A549 (cell line): ENCODE data around the gene SHTN1. TPM values are rescaled to one million over a fixed set of nuclear protein-coding genes. Genes with fewer than 3 reads are reported as not detected.
A peak's percentile ranks its signal among the peaks of the same experiment; 100 is the strongest.

Source experiments
- ATAC-seq, 2 experiments: fragments of 200-7000 bp in 1 of 2; fragments of >200 bp in 1 of 2; cut with Nextera tagmentation in 1 of 2; cut with Tn5 transposase in 1 of 2; 3 replicates each; pipeline versions ENCODE4 v1.8.0 to v1.9.1; 2018 to 2020; ENCODE audit warnings: mild to moderate bottlenecking in 1 of 2, moderate library complexity in 1 of 2
- CTCF ChIA-PET: fragments of 300-600 bp; sonication (Branson Sonifier 250); formaldehyde crosslinking; extraction: SDS; loops from one replicate; lab custom pipeline; 2021; ENCODE audit warnings: antibody characterized with exemption, inconsistent platforms; lab: Yijun Ruan, JAX
- POLR2A ChIA-PET: fragments of 350-600 bp; formaldehyde crosslinking; extraction: SDS; loops from one replicate; lab custom pipeline; 2021; ENCODE audit warnings: antibody characterized with exemption, inconsistent platforms; lab: Yijun Ruan, JAX
- DNase-seq, 2 experiments: peaks; one replicate each; pipeline versions ENCODE4 v3.0.0 to v3.0.0-alpha.2; 2011 to 2016; ENCODE audit warnings: low read depth in 1 of 2, low spot score in 1 of 2
- FAIRE-seq: peaks from 2 replicates; lab custom pipeline; 2011; peaks lifted over from hg19 to GRCh38; lab: Jason Lieb, UNC
- H3K27ac ChIP-seq, 2 experiments: fragments of >200 bp; sonication (Bioruptor Twin); formaldehyde crosslinking; 3 replicates each; pipeline ENCODE4 v1.5.1; 2016 to 2017
- H3K4me1 ChIP-seq: fragments of >200 bp; sonication (Bioruptor Twin); formaldehyde crosslinking; 3 replicates; pipeline ENCODE4 v1.6.1; 2016
- H3K4me2 ChIP-seq: fragments of >200 bp; sonication (Bioruptor Twin); formaldehyde crosslinking; 3 replicates; pipeline ENCODE4 v1.6.1; 2016
- H3K4me3 ChIP-seq: fragments of >200 bp; sonication (Bioruptor Twin); formaldehyde crosslinking; 3 replicates; pipeline ENCODE4 v1.5.1; 2016
- H3K9me3 ChIP-seq: fragments of >200 bp; sonication (Bioruptor Twin); formaldehyde crosslinking; 3 replicates; pipeline ENCODE4 v1.6.1; 2016
- ATOH8 ChIP-seq: fragments of 250-450 bp; sonication (Bioruptor Pico); IDR thresholded peaks from 2 replicates; pipeline ENCODE4 v1.5.0; 2020; ENCODE audit warnings: low read depth, mild to moderate bottlenecking, moderate library complexity
- CBX2 ChIP-seq: fragments of 200-600 bp; sonication (generic); IDR thresholded peaks from 2 replicates; pipeline ENCODE4 v1.6.1; 2016; ENCODE audit warnings: low read depth, mild to moderate bottlenecking, borderline replicate concordance
- CBX8 ChIP-seq: fragments of 200-600 bp; sonication (generic); IDR thresholded peaks from 2 replicates; pipeline ENCODE4 v1.6.1; 2016
- CEBPB ChIP-seq, 2 experiments: fragments of >200 bp in 1 of 2; sonication (Bioruptor Twin) in 1 of 2; formaldehyde crosslinking in 1 of 2; IDR thresholded peaks; 2 replicates each; pipeline ENCODE4 v1.6.1; 2012 to 2016
- CTCF ChIP-seq: fragments of >200 bp; sonication (Bioruptor Twin); formaldehyde crosslinking; IDR thresholded peaks from 3 replicates; pipeline ENCODE4 v1.5.1; 2016
- E2F6 ChIP-seq: IDR thresholded peaks from 2 replicates; pipeline ENCODE4 v1.6.1; 2012; ENCODE audit warnings: low read depth, borderline replicate concordance
- ELK1 ChIP-seq: fragments of 150-350 bp; IDR thresholded peaks from 2 replicates; pipeline ENCODE4 v1.6.1; 2014; ENCODE audit warnings: low read depth, mild to moderate bottlenecking, low read length
- EP300 ChIP-seq, 2 experiments: fragments of >200 bp; sonication (Bioruptor Twin); formaldehyde crosslinking; IDR thresholded peaks; 2 replicates in 1 of 2; 3 replicates in 1 of 2; pipeline ENCODE4 v1.6.1; 2016 to 2017
- HDAC2 ChIP-seq: fragments of 200-600 bp; sonication (generic); IDR thresholded peaks from 2 replicates; pipeline ENCODE4 v1.6.1; 2016
- JUN ChIP-seq, 2 experiments: fragments of >200 bp; sonication (Bioruptor Twin); formaldehyde crosslinking; IDR thresholded peaks; 2 replicates in 1 of 2; 3 replicates in 1 of 2; pipeline ENCODE4 v1.6.1; 2016 to 2017
- MAZ ChIP-seq: fragments of 150-350 bp; IDR thresholded peaks from 2 replicates; pipeline ENCODE4 v1.6.1; 2014; ENCODE audit warnings: antibody characterized with exemption, low read depth, low read length, borderline replicate concordance
- MYC ChIP-seq: IDR thresholded peaks from 2 replicates; pipeline ENCODE4 v1.6.1; 2012; ENCODE audit warnings: mild to moderate bottlenecking, inconsistent platforms, low read length, improper control_type of control experiment, borderline replicate concordance
- REST ChIP-seq: fragments of 200-600 bp; sonication (generic); IDR thresholded peaks from 2 replicates; pipeline ENCODE4 v1.6.1; 2016; ENCODE audit warnings: antibody characterized with exemption, mild to moderate bottlenecking, moderate library complexity
- RNF2 ChIP-seq: fragments of 200-600 bp; sonication (generic); IDR thresholded peaks from 2 replicates; pipeline ENCODE4 v1.6.1; 2016; ENCODE audit warnings: low read depth, mild to moderate bottlenecking, antibody characterized with exemption, moderate library complexity, borderline replicate concordance
- USF2 ChIP-seq: fragments of 450-650 bp; IDR thresholded peaks from 2 replicates; pipeline ENCODE4 v1.6.1; 2014; ENCODE audit warnings: antibody characterized with exemption
- WGBS: methylation state at CpG from one replicate; pipeline ENCODE4 v1.1.6; 2017; ENCODE audit errors: missing lambda C conversion rate; 5-methylcytosine and 5-hydroxymethylcytosine counted together
- polyA plus RNA-seq, 4 experiments: library from polyadenylated mRNA; depleted of rRNA in 3 of 4; stranded (reverse); fragments of >200 nt; fragmentation: RNase III in 1 of 4; extraction: RNeasy Plus Mini Kit Qiagen cat#74134 plus additional on column Dnase treatment in 1 of 4; gene quantifications; 2 replicates in 3 of 4; 3 replicates in 1 of 4; pipeline ENCODE4 v1.2.3, GENCODE V29; 2011 to 2017

The SHTN1 gene
- polyA plus RNA-seq, 2 of the 4 experiments (the other 2 are of a cell fraction) = 21.7 to 63.1 TPM

- TF ChIP-seq E2F6 = no peak
- no peak for TF ChIP-seq CTCF
- TF ChIP-seq REST = no peak
- no peak for TF ChIP-seq JUN (IDR thresholded peaks at IDR 0.05)
- TF ChIP-seq CBX8 = no peak
- Histone ChIP-seq H3K4me2 (no peak overlapping the region), H3K4me1 (peaks cover 8% of the 10 kb centered on the region; the same call in 1 of the 3 replicates), H3K9me3 (no peaks in the 10 kb centered on the region), H3K4me3 (no peak overlapping the region), H3K27ac (no peak overlapping the region)
- ATAC-seq (no peak), DNase-seq (no peak), FAIRE-seq (peak; percentile 46)
- CTCF ChIA-PET = no interaction called here
- POLR2A ChIA-PET = no interaction called here
- WGBS = 92% methylated on average over 1 of the region's 1 CpG
These were observed 10.7 kb downstream of the SHTN1 start for GRCh38 chr10:116994113-116994890.

GRCh38 chr10:116993610-116994009 is 11.4 kb downstream of the SHTN1 start:
- FAIRE-seq = no peak
- no peaks in the 10 kb centered on the region for H3K9me3 ChIP-seq
- H3K27ac ChIP-seq = no peak overlapping the region
- H3K4me3 ChIP-seq = no peak overlapping the region
- TF ChIP-seq CEBPB (IDR thresholded peaks at IDR 0.05) (peak; percentile 10 to 39; a peak in 2 of 4 replicates), USF2 (no peak), ATOH8 (no peak)
- ATAC-seq = no peak
- no peak overlapping the region for H3K4me2 ChIP-seq
- peaks cover 8% of the 10 kb centered on the region; the same call in 1 of the 3 replicates for H3K4me1 ChIP-seq
- POLR2A ChIA-PET = no interaction called here
- WGBS = 89% methylated on average over 2 of the region's 2 CpGs
- CTCF ChIA-PET = no interaction called here
- no peak for DNase-seq

GRCh38 chr10:116992183-116992582 is 12.8 kb downstream of the SHTN1 start:
- Histone ChIP-seq H3K27ac (no peak overlapping the region), H3K4me1 (peaks cover 8% of the 10 kb centered on the region; the same call in 1 of the 3 replicates), H3K9me3 (no peaks in the 10 kb centered on the region), H3K4me2 (no peak overlapping the region), H3K4me3 (no peak overlapping the region)
- WGBS = 90% methylated on average over 1 of the region's 1 CpG
- DNase-seq (no peak), FAIRE-seq (no peak), ATAC-seq (no peak)
- no peak for TF ChIP-seq MYC
- TF ChIP-seq RNF2 = no peak
- no peak for TF ChIP-seq EP300 (IDR thresholded peaks at IDR 0.05)
- TF ChIP-seq HDAC2 = no peak
- TF ChIP-seq CBX8 = no peak
- TF ChIP-seq CBX2 = no peak
- TF ChIP-seq MAZ = no peak
- TF ChIP-seq ELK1 = no peak
- CTCF ChIA-PET = interaction anchor here (1.1 kb wide), 1 partner anchor 12 kb away, joined by 3 read pairs; the partner anchor contains the start of gene SHTN1
- POLR2A ChIA-PET = no interaction called here
